Kasumi-1 (cell line): ENCODE measurements around the gene PDZRN4.
"Not testable (repeated sequence)": the region's sequence is repeated elsewhere in the genome, so short reads cannot be mapped to it uniquely, and the experiment has no call there.

ENCODE experiments used
- DNase-seq, 2 experiments: peaks; one replicate each; lab custom pipeline; 2025; lab: John Stamatoyannopoulos, UW

Gene PDZRN4

DNA sequence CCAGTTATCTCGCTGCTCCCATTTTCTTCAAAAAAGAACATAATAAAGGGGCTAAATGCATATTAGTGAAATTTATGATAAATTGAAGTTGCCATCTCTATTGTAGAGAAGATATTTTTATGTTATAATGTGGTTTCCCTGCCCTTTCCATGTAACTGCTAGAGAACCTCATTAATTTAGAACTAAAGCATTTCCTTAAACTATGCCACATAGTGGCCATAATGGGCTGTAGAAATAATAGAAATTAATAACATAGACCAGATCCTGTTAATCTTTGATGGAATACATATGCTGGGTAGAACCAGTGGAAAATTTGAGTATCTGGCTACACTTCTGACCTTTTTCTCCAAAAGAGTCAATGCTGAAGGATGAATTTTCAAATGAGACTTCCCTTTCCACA lies 376.7 kb downstream of the PDZRN4 start:
- DNase-seq, result no peak

DNA sequence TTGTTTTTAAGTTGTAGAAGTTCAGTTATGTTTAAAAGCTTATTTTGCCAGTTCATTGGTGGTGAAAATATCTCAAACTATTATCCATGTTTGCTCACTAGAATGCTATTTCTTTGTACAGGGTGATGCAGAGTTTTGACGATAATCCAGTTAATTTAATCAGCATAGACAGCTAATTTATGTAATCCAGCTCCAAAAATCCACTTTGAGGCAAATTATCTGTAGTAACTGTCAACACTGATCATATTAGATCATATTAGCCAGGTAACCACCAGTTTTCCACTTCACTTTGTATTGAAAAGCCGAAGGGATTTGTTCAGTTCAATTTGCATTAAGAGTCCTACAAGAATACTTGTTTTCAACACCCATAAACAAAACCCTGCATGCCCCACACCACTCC lies 378.6 kb downstream of the PDZRN4 start:
- DNase-seq, result no peak

GRCh38 chr12:41573445-41573844 lies 385.3 kb downstream of the PDZRN4 start:
- DNase-seq, result no peak

GRCh38 chr12:41576925-41577324 lies 388.8 kb downstream of the PDZRN4 start:
- no peak for DNase-seq

- no peak for DNase-seq
These were observed 389.9 kb downstream of the PDZRN4 start for GRCh38 chr12:41577995-41578394.

DNA sequence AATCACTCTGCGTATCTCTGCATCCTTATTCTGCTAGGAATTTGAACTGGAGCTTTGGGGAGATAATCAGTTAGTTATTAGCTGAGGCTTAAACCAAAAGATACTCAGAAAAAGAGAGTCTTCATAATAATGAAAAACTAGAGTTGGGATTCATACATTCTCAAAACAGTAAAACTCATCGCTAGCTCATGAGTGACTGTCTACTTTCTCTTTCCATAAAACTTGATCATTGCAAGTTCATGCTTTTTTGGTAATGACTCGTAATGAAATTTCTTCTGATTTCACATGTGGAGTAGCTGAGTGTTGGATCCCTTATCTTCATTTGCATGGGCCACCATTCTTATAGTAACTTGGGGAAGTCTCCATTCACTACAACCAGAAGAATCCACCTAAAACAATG lies 397.7 kb downstream of the PDZRN4 start:
- DNase-seq, result no peak

GRCh38 chr12:41587574-41587973 lies 399.5 kb downstream of the PDZRN4 start:
- no peak for DNase-seq

- DNase-seq, result no peak
These were observed 401.8 kb downstream of the PDZRN4 start for GRCh38 chr12:41589878-41590277.

GRCh38 chr12:41596190-41596589 lies 408.1 kb downstream of the PDZRN4 start:
- DNase-seq, result no peak

GRCh38 chr12:41604830-41605229 lies 416.7 kb downstream of the PDZRN4 start:
- peak; percentile 40 to 44 for DNase-seq

DNA sequence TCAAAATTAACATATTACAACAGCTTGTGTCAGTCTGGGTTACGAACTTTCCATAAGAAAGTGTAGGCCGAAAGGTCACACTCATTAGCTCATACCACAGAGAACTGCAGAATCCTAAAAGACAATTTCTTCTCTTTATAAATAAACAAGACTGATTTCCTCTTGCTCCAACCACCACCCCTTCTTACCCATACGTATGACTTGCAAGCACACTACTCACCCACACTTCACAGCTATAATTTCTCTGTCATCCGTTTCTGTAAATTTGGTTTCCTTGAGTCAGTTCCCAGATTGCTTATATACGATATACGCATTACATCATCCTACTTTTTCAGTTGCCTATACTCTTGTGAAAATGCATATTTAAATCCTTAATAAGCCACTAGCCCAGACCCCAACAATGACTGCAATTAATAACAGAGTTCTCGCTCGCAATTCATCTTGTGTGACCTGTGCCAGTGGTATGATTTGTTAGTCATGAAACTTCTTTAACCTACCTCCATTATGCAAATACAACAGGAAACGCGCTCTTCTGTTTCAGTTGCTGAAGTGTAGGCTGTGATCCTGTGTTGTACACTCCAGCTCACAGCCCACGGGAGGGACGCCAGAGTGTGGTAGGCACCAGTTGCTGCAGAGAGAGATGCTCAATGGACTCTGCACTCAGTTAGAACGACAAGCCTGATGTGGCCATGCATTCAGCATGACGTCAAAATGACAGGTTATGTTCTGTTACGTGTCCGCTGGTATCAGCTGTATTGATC lies 417.6 kb downstream of the PDZRN4 start:
- DNase-seq, result no peak

GRCh38 chr12:41606468-41607445 lies 418.6 kb downstream of the PDZRN4 start:
- DNase-seq, result no peak

DNA sequence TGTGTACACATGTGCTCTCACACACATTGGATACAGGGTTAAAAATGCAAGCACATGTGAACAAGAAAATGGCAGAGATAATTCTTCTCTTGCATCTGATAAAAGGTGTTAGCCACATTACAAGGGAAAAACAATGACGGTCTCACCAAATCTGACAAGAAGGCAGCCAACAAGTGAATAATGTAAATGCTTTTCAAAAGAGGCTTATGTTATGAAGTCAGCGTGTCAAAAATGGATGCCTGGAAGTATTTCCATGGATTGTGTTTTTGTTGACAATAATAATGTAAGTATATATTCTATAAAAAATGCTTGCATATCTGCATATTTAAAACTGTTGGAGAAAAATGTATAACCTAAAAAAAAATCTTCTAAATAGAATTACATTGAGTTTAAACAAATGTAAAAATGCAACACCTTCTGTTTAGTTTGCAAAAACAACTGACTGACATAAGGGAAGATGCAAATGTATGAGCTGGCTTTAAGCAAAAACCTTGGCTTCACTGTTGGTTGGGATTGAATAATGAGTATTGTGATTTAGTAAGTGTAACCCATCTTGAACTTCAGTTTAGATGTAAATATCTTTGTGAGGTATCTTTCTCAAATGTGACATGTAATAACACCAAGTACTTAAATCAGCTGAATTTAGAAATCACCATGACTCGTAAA lies 424.9 kb downstream of the PDZRN4 start:
- DNase-seq, result no peak

DNA sequence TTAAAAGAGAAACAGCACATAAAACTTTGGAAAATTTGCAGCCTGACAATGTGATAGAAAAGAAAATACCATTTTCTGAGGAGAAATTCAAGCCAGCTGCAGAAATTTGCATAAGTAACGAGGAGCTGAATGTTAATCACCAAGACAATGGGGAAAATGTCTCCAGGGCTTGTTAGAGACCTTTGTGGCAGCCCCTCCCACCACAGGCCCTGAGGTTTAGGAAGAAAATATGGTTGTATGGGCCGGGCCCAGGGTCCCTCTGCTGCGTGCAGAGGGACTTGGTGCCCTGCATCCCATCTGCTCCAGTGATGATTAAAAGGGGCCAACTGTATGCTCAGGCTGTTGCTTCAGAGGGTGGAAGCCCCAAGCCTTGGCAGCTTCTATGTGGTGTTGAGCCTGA lies 427.1 kb downstream of the PDZRN4 start:
- DNase-seq, result not testable (repeated sequence)

GRCh38 chr12:41619705-41620104 lies 431.6 kb downstream of the PDZRN4 start:
- DNase-seq, result no peak

DNA sequence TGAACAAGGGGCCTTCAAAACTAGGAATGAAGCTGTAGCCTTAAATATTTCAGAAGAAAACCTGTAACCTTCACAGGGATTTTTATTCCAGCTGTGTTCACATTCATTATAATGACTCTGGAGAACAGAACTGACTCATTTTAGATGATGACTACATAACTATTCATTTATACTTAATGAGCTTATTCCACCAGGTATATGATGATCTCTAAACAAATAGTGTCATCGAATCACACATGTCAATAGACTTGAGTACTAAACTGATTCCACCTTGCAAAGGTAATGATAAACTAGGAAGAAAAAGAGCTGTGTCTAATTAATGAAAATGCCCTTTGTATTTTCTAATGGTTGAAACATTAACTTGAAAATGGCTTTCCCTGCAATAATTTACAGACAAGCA lies 433.2 kb downstream of the PDZRN4 start:
- DNase-seq, result no peak
